Measurements from ENCODE around the gene PHF13.

Gene PHF13

GRCh38 chr1:6666696-6667095, 53.2 kb downstream of the PHF13 start:
- Histone ChIP-seq H3K27me3 (no peaks in the 10 kb centered on the region), H3K9me3 (no peaks in the 10 kb centered on the region), H3K36me3 (peaks cover 21% of the 10 kb centered on the region), H3K4me3 (ENCODE audit: low read depth in 1 of 2, low read length in 1 of 2) (no peak overlapping the region), H3K27ac (no peak overlapping the region), H3K4me1 (ENCODE audit: control insufficient read depth in 1 of 2, insufficient read depth in 1 of 2, low read depth in 1 of 2, low read length in 1 of 2) (no peaks in the 10 kb centered on the region)
- TF ChIP-seq, protein P1, sequence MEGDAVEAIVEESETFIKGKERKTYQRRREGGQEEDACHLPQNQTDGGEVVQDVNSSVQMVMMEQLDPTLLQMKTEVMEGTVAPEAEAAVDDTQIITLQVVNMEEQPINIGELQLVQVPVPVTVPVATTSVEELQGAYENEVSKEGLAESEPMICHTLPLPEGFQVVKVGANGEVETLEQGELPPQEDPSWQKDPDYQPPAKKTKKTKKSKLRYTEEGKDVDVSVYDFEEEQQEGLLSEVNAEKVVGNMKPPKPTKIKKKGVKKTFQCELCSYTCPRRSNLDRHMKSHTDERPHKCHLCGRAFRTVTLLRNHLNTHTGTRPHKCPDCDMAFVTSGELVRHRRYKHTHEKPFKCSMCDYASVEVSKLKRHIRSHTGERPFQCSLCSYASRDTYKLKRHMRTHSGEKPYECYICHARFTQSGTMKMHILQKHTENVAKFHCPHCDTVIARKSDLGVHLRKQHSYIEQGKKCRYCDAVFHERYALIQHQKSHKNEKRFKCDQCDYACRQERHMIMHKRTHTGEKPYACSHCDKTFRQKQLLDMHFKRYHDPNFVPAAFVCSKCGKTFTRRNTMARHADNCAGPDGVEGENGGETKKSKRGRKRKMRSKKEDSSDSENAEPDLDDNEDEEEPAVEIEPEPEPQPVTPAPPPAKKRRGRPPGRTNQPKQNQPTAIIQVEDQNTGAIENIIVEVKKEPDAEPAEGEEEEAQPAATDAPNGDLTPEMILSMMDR (IDR thresholded peaks at IDR 0.05), result no peak

GRCh38 chr1:6667139-6667538, 53.6 kb downstream of the PHF13 start:
- H3K36me3 ChIP-seq, result peaks cover 21% of the 10 kb centered on the region
- no peaks in the 10 kb centered on the region for H3K9me3 ChIP-seq
- H3K27me3 ChIP-seq, result no peaks in the 10 kb centered on the region
- H3K4me3 ChIP-seq (ENCODE audit: low read depth in 1 of 2, low read length in 1 of 2), result no peak overlapping the region
- H3K27ac ChIP-seq, result no peak overlapping the region
- H3K4me1 ChIP-seq (ENCODE audit: control insufficient read depth in 1 of 2, insufficient read depth in 1 of 2, low read depth in 1 of 2, low read length in 1 of 2), result no peaks in the 10 kb centered on the region
- TF ChIP-seq, protein P1 (IDR thresholded peaks at IDR 0.05), result no peak

DNA sequence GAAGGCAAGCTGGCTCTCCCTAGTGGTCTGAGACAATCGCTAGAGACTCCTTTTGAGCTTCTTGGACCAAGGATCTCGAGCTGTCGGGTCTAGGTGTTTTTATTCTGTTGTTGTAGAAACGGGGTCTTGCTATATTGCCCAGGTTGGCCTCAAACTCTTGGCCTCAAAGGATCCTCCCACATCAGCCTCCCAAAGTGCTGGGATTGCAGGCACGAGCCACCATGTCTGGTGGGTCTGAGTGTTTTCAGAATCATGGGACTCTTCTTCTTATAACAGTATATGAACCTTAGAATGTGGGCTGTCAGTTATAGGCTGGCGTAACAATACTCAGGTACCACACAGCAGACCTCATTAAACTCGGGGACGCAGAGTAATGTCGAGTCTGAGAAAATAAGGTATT, 55.0 kb downstream of the PHF13 start:
- H3K27ac ChIP-seq, result no peak overlapping the region
- H3K4me1 ChIP-seq (ENCODE audit: control insufficient read depth in 1 of 2, insufficient read depth in 1 of 2, low read depth in 1 of 2, low read length in 1 of 2), result no peaks in the 10 kb centered on the region
- H3K4me3 ChIP-seq (ENCODE audit: low read depth in 1 of 2, low read length in 1 of 2), result no peak overlapping the region
- TF ChIP-seq, protein P1 (IDR thresholded peaks at IDR 0.05), result no peak
- no peaks in the 10 kb centered on the region for H3K9me3 ChIP-seq
- H3K27me3 ChIP-seq, result no peaks in the 10 kb centered on the region
- H3K36me3 ChIP-seq, result peaks cover 21% of the 10 kb centered on the region

DNA sequence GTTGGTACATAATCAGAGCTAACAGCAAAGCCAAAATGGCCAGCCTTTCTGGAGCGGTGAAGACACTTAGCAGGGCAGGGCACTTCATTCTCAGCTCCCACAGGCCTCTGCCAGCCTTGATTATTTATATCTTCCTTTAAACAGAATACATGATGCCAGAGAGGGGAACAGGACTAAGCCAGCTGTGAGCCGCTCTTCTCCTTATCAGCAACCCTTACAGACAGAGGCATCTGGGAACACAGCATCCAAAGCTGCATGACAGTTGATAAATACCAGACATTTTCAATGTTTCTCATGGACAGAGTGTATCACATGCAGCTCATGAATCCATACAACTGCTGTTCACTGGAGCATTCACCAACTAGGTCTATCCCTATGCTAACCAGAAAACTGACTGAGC, 59.0 kb downstream of the PHF13 start:
- H3K4me3 ChIP-seq (ENCODE audit: low read depth in 1 of 2, low read length in 1 of 2), result no peak overlapping the region
- TF ChIP-seq, protein P1 (IDR thresholded peaks at IDR 0.05), result no peak
- peaks cover 14% of the 10 kb centered on the region for H3K36me3 ChIP-seq
- H3K9me3 ChIP-seq, result no peaks in the 10 kb centered on the region
- H3K27ac ChIP-seq, result no peak overlapping the region
- H3K4me1 ChIP-seq (ENCODE audit: control insufficient read depth in 1 of 2, insufficient read depth in 1 of 2, low read depth in 1 of 2, low read length in 1 of 2), result no peaks in the 10 kb centered on the region
- no peaks in the 10 kb centered on the region for H3K27me3 ChIP-seq

All from neutrophil (primary cell).